ENCODE results near the gene MAGOHB.

- TF ChIP-seq, protein P1, sequence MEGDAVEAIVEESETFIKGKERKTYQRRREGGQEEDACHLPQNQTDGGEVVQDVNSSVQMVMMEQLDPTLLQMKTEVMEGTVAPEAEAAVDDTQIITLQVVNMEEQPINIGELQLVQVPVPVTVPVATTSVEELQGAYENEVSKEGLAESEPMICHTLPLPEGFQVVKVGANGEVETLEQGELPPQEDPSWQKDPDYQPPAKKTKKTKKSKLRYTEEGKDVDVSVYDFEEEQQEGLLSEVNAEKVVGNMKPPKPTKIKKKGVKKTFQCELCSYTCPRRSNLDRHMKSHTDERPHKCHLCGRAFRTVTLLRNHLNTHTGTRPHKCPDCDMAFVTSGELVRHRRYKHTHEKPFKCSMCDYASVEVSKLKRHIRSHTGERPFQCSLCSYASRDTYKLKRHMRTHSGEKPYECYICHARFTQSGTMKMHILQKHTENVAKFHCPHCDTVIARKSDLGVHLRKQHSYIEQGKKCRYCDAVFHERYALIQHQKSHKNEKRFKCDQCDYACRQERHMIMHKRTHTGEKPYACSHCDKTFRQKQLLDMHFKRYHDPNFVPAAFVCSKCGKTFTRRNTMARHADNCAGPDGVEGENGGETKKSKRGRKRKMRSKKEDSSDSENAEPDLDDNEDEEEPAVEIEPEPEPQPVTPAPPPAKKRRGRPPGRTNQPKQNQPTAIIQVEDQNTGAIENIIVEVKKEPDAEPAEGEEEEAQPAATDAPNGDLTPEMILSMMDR (IDR thresholded peaks at IDR 0.05), result no peak
- TF ChIP-seq POLR2A (IDR thresholded peaks at IDR 0.05), result no peak
Measured at GRCh38 chr12:10563002-10563401, 50.4 kb downstream of the MAGOHB start.
